Measurements from ENCODE around the gene SULT4A1.
"Not testable (repeated sequence)": the region's sequence is repeated elsewhere in the genome, so short reads cannot be mapped to it uniquely, and the experiment has no call there.

GRCh38 chr22:43869001-43869400, 6.7 kb upstream of the SULT4A1 start:
- TF ChIP-seq POLR2A (IDR thresholded peaks at IDR 0.05; ENCODE audit: low read length); GATA1 (IDR thresholded peaks at IDR 0.05; ENCODE audit: low read depth, low read length): not testable (repeated sequence)

Measured in erythroblast (primary cell).